PFSK-1 (cell line): ENCODE measurements around the gene ABCA1.

Source experiments
- FOXP2 ChIP-seq: optimal IDR thresholded peaks from 2 replicates; pipeline ENCODE3; 2011; ENCODE audit warnings: borderline replicate concordance, control low read depth, inconsistent platforms; ENCODE audit not compliant: insufficient read depth; ENCODE audit errors: extremely low read length, extremely low read depth
- POLR2AphosphoS5 ChIP-seq: IDR thresholded peaks from 2 replicates; pipeline ENCODE4 v1.6.1; 2012; ENCODE audit warnings: low read depth, mild to moderate bottlenecking, control low read depth, low read length, moderate library complexity
- SIN3A ChIP-seq: IDR thresholded peaks from 2 replicates; pipeline ENCODE4 v1.6.1; 2012; ENCODE audit warnings: mild to moderate bottlenecking, low read length, moderate library complexity, borderline replicate concordance; ENCODE audit not compliant: insufficient read depth
- TAF1 ChIP-seq: IDR thresholded peaks from 2 replicates; pipeline ENCODE4 v1.6.1; 2012; ENCODE audit warnings: low read length, control low read depth, borderline replicate concordance; ENCODE audit not compliant: insufficient read depth
- TF ChIP-seq, protein P1 (sequence below), 2 experiments: IDR thresholded peaks; 2 replicates each; pipeline versions ENCODE4 v1.6.1 to v1.8.0; 2011 to 2012; ENCODE audit warnings: low read depth in 2 of 2, low read length in 2 of 2, control low read depth in 1 of 2, inconsistent platforms in 1 of 2, mild to moderate bottlenecking in 1 of 2, moderate library complexity in 1 of 2; ENCODE audit not compliant: insufficient read depth in 1 of 2

The ABCA1 gene

DNA sequence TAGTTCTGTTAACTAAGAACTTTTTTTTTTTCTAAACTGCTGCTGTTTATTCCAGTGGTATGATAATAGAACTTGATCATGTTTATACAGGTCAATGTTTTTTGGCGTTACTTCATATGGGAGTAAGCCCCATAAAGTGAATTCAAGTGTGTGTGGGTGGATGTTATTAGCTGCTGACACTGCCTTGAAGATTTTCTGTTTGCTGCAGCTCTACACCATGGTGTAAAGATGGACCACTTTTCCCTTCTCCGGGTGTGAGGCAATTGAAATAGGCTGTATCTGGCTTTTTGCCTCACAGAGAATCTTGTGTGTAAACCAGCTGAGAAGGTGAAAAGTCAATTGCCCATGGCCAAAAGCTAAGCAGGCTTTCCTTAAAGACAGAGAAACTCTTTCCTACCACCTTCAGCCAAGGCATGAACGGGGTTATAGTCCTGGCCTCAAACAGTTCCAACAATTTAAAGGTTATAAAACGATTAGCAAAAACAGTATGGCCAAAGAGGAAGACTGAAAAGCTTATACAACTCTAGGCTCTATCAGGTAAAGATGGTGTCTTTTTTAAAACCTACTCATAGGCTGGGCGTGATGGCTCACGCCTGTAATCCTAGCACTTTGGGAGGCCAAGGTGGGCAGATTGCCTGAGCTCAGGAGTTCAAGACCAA lies 33.9 kb upstream of the ABCA1 start:
- TF ChIP-seq POLR2AphosphoS5, result no peak
- no peak for TF ChIP-seq TAF1
- TF ChIP-seq, protein P1, sequence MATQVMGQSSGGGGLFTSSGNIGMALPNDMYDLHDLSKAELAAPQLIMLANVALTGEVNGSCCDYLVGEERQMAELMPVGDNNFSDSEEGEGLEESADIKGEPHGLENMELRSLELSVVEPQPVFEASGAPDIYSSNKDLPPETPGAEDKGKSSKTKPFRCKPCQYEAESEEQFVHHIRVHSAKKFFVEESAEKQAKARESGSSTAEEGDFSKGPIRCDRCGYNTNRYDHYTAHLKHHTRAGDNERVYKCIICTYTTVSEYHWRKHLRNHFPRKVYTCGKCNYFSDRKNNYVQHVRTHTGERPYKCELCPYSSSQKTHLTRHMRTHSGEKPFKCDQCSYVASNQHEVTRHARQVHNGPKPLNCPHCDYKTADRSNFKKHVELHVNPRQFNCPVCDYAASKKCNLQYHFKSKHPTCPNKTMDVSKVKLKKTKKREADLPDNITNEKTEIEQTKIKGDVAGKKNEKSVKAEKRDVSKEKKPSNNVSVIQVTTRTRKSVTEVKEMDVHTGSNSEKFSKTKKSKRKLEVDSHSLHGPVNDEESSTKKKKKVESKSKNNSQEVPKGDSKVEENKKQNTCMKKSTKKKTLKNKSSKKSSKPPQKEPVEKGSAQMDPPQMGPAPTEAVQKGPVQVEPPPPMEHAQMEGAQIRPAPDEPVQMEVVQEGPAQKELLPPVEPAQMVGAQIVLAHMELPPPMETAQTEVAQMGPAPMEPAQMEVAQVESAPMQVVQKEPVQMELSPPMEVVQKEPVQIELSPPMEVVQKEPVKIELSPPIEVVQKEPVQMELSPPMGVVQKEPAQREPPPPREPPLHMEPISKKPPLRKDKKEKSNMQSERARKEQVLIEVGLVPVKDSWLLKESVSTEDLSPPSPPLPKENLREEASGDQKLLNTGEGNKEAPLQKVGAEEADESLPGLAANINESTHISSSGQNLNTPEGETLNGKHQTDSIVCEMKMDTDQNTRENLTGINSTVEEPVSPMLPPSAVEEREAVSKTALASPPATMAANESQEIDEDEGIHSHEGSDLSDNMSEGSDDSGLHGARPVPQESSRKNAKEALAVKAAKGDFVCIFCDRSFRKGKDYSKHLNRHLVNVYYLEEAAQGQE (IDR thresholded peaks at IDR 0.05; ENCODE audit: insufficient read depth in 1 of 2, low read depth in 2 of 2, low read length in 2 of 2), result no peak
- no peak for TF ChIP-seq SIN3A

DNA sequence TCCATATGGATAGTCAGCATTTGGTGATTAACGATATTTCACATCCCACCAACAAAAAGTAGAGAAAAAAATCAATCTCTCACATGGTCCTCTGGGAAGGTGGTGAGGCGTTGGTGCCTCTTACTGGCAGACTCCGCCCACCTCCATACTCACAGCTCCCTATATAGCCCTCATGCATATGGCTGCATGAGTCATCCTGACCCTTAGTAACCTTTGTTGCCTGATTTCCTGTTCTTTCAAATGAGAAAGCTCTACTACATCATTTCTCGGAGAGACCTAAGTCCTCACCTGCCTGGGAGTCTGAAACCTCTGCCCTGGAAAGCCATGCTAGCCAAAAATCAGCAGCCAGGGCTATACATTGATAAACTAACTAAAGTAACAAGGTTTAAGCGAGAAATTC lies 33.3 kb upstream of the ABCA1 start:
- TF ChIP-seq POLR2AphosphoS5 (no peak), SIN3A (no peak), TAF1 (no peak), FOXP2 (no peak)
- TF ChIP-seq, protein P1 (IDR thresholded peaks at IDR 0.05; ENCODE audit: insufficient read depth in 1 of 2, low read depth in 2 of 2, low read length in 2 of 2), result no peak

DNA sequence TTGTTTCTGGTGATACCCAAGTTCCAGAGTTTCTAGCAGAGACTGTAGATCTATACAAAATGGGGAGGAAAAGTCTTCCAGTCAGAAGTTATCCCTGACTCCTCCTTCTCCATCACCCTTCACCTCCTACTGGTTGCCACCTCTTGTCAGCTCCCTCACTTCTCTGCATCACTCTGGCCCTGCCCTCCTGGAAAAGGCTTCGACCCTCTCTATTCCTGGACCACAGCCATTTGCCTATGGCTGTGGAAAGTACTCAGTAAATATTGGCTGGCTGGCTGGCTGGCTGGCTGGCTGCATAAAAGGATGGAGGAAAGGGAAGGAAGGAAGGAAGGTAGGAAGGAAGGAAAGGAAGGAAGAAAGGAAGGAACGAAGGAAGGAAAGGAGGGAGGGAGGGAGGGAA lies 32.7 kb upstream of the ABCA1 start:
- TF ChIP-seq FOXP2 (no peak), SIN3A (no peak), POLR2AphosphoS5 (no peak)
- TF ChIP-seq, protein P1 (IDR thresholded peaks at IDR 0.05; ENCODE audit: insufficient read depth in 1 of 2, low read depth in 2 of 2, low read length in 2 of 2), result no peak

DNA sequence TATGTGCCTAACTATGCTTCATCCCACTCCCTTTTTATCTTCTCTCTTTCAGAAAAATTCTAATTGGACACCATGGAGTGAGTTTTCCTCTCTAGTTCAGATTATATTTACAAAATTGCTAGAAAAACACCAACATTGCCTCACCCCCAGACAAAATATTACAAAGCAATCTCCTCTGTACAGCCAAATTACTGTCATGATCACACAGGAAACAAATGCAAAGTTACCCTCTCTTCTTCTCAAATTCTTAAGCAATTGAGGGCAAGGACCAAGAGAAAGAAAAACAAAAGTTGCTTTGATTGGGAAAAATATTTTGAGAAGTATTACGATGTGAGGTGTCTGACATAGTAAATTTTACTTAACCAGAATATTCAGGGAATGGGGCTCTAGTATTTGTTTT lies 30.8 kb upstream of the ABCA1 start:
- TF ChIP-seq SIN3A, result no peak
- no peak for TF ChIP-seq FOXP2
- no peak for TF ChIP-seq TAF1
- TF ChIP-seq POLR2AphosphoS5, result no peak
- TF ChIP-seq, protein P1 (IDR thresholded peaks at IDR 0.05; ENCODE audit: insufficient read depth in 1 of 2, low read depth in 2 of 2, low read length in 2 of 2), result no peak

DNA sequence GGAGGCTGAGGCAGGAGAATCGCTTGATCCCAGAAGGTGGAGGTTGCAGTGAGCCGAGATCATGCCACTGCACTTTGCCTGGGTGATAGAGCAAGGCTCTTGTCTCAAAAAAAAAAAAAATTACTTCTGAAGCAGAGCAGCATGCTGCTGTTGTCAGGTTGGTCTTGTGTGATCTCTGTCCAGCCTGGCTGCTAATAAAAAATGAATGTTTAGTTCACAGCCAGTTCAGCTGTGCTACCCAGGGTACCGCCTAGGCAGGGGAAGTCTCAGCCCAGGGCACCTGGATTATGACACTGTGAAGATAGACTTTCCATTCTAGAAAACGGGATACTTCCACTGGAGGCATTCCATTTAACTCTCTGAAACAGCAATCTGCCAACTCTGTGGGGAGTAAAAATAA lies 23.5 kb upstream of the ABCA1 start:
- TF ChIP-seq POLR2AphosphoS5, result no peak
- TF ChIP-seq TAF1, result no peak
- no peak for TF ChIP-seq FOXP2
- TF ChIP-seq, protein P1 (IDR thresholded peaks at IDR 0.05; ENCODE audit: insufficient read depth in 1 of 2, low read depth in 2 of 2, low read length in 2 of 2), result no peak
- no peak for TF ChIP-seq SIN3A
